Fibroblast of lung (primary cell): ENCODE measurements around the gene GRK4. TPM values are rescaled to one million over a fixed set of nuclear protein-coding genes. Genes with fewer than 3 reads are reported as not detected.

Experiments used
- DNase-seq, 2 donors: peaks; one replicate each; pipeline versions ENCODE4 v3.0.0 to v3.0.0-alpha.2; 2010; ENCODE audit warnings: low read depth in 2 of 2
- H2AFZ ChIP-seq: 2 replicates; pipeline ENCODE4 v1.5.1; 2012; ENCODE audit warnings: low read length, control low read depth, inconsistent platforms
- H3K27ac ChIP-seq: 2 replicates; pipeline ENCODE4 v1.5.1; 2011; ENCODE audit warnings: low read length, control low read depth; ENCODE audit not compliant: insufficient read depth
- H3K27me3 ChIP-seq: 2 replicates; pipeline ENCODE4 v1.5.1; 2011; ENCODE audit warnings: mild to moderate bottlenecking, low read length; ENCODE audit not compliant: control insufficient read depth, insufficient read depth
- H3K36me3 ChIP-seq: 2 replicates; pipeline ENCODE4 v1.5.1; 2011; ENCODE audit warnings: low read length; ENCODE audit not compliant: control insufficient read depth, insufficient read depth
- H3K4me1 ChIP-seq: 2 replicates; pipeline ENCODE4 v1.5.1; 2011; ENCODE audit warnings: low read length; ENCODE audit not compliant: control insufficient read depth, insufficient read depth; ENCODE audit errors: extremely low read depth
- H3K4me2 ChIP-seq: 2 replicates; pipeline ENCODE4 v1.5.1; 2011; ENCODE audit warnings: low read length, control low read depth; ENCODE audit not compliant: insufficient read depth; ENCODE audit errors: extremely low read depth
- H3K4me3 ChIP-seq, 4 experiments: fragments of 200-600 bp in 1 of 4; sonication (generic) in 1 of 4; replicated peaks in 1 of 4; 2 replicates each; pipeline ENCODE4 v1.5.1; 2011 to 2016; ENCODE audit warnings: low read length in 4 of 4, low read depth in 3 of 4, mild to moderate bottlenecking in 3 of 4, control low read depth in 2 of 4, inconsistent platforms in 1 of 4, mixed read lengths in 1 of 4; ENCODE audit not compliant: insufficient read depth in 1 of 4; ENCODE audit errors: control extremely low read depth in 1 of 4
- H3K79me2 ChIP-seq: 2 replicates; pipeline ENCODE4 v1.5.1; 2012; ENCODE audit warnings: mild to moderate bottlenecking, low read length, inconsistent platforms; ENCODE audit not compliant: control insufficient read depth, insufficient read depth
- H3K9ac ChIP-seq: 2 replicates; pipeline ENCODE4 v1.5.1; 2011; ENCODE audit warnings: mild to moderate bottlenecking, low read length, control low read depth; ENCODE audit not compliant: insufficient read depth
- H3K9me3 ChIP-seq: 2 replicates; pipeline ENCODE4 v1.5.1; 2012; ENCODE audit warnings: low read depth, low read length; ENCODE audit not compliant: control insufficient read depth, insufficient read depth
- H4K20me1 ChIP-seq: 2 replicates; pipeline ENCODE4 v1.5.1; 2011; ENCODE audit warnings: low read length; ENCODE audit not compliant: control insufficient read depth, insufficient read depth; ENCODE audit errors: extremely low read depth
- EZH2 ChIP-seq: IDR thresholded peaks from 2 replicates; pipeline ENCODE4 v1.5.1; 2012; ENCODE audit warnings: low read length, control low read depth, mild to moderate bottlenecking; ENCODE audit errors: missing control alignments
- polyA plus RNA-seq, 2 donors: library from polyadenylated mRNA; depleted of rRNA in 1 of 2; stranded (reverse) in 1 of 2; unstranded in 1 of 2; fragments of >200 nt; gene quantifications; 2 replicates each; pipeline ENCODE4 v1.2.1, GENCODE V29; 2011 to 2012; ENCODE audit warnings: missing spikeins in 1 of 2
- total RNA-seq: library from RNA; depleted of rRNA; stranded (reverse); fragments of >200 nt; gene quantifications from 2 replicates; pipeline ENCODE4 v1.2.1, GENCODE V29; 2014
- TF ChIP-seq, protein P1 (sequence below), 2 donors: IDR thresholded peaks in 1 of 2; conservative IDR thresholded peaks in 1 of 2; 1 replicate in 1 of 2; 2 replicates in 1 of 2; pipeline ENCODE4 v1.5.1; 2011 to 2012; ENCODE audit warnings: low read length in 2 of 2, control low read depth in 1 of 2, inconsistent platforms in 1 of 2, low read depth in 1 of 2, mild to moderate bottlenecking in 1 of 2

Gene GRK4
- total and polyA plus RNA-seq, 2 donors (not counting 1 experiment from before 2014, with no cell fraction given) = 4.4 to 5.9 TPM

DNA sequence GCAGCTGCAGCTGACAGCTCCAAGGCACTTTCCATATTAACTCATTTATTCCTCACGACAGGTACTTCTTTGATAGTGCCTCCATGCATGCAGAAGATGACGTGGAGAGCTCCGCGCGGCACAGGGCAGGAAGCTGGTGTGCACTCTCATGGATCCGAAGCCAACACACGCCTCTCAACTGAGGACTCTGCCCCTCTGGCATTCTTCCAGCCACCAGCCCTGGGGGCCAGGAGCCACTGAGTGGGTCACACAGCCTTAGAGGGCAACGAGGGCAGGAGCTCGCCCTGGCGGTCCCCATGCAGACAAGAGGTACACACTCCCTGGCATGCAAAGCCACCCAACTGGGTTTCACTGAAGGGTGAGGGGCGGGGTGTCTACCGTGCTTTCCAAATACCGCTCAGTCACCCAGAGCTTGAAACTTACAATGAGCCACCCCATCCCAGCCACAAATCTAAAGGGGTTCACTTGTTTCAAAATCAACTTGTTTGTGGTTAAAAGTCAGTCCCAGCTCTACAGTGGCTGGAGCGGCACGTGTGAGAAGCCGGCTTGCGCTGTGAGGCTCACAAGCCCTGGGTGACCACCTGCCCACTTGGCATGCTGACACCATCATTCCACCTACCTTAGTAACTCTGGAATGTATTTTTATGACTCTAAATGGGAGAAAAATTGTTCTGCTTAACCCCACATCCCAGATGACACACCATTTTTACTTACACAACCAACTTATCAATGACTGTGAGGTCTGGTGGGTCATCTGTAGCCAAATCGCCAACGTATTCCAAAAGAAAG lies 16.4 kb upstream of the GRK4 start:
- Histone ChIP-seq H3K27ac (no peak overlapping the region), H3K9me3 (no peaks in the 10 kb centered on the region), H3K9ac (no peak overlapping the region), H3K4me1 (no peaks in the 10 kb centered on the region), H3K4me2 (no peak overlapping the region), H3K79me2 (no peaks in the 10 kb centered on the region), H3K4me3 (no peak overlapping the region), H3K27me3 (no peaks in the 10 kb centered on the region), H2AFZ (no peak overlapping the region), H4K20me1 (no peaks in the 10 kb centered on the region), H3K36me3 (peaks cover 40% of the 10 kb centered on the region)
- TF ChIP-seq, protein P1, sequence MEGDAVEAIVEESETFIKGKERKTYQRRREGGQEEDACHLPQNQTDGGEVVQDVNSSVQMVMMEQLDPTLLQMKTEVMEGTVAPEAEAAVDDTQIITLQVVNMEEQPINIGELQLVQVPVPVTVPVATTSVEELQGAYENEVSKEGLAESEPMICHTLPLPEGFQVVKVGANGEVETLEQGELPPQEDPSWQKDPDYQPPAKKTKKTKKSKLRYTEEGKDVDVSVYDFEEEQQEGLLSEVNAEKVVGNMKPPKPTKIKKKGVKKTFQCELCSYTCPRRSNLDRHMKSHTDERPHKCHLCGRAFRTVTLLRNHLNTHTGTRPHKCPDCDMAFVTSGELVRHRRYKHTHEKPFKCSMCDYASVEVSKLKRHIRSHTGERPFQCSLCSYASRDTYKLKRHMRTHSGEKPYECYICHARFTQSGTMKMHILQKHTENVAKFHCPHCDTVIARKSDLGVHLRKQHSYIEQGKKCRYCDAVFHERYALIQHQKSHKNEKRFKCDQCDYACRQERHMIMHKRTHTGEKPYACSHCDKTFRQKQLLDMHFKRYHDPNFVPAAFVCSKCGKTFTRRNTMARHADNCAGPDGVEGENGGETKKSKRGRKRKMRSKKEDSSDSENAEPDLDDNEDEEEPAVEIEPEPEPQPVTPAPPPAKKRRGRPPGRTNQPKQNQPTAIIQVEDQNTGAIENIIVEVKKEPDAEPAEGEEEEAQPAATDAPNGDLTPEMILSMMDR (conservative IDR thresholded peaks at IDR 0.05 in 1 of 2, IDR thresholded peaks at IDR 0.05 in 1 of 2; ENCODE audit: low read depth in 1 of 2, low read length in 2 of 2) = no peak
- TF ChIP-seq EZH2 = no peak
- peak in 1 of 2 donors; percentile 66 for DNase-seq

DNA sequence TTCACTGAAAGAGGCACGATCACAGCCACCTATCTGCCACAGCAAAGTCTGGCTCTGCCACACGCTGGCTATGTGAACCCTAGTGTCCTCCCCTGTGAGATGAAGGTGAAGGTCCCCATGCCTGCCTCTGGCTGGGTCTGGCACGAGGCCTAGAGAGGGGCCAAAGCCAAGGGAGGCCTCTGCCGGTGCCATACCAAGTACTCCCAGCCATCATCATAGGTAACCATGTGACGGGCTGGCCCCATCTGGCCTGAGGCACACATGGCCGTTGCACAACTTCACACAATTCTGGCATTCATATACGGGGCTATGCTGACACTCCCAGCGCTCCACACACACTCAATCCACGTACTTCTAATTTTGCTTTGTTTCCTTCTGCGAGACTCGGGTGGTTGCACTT lies 15.4 kb upstream of the GRK4 start:
- H3K9me3 ChIP-seq = no peaks in the 10 kb centered on the region
- no peak for TF ChIP-seq EZH2
- TF ChIP-seq, protein P1 (conservative IDR thresholded peaks at IDR 0.05 in 1 of 2, IDR thresholded peaks at IDR 0.05 in 1 of 2; ENCODE audit: low read depth in 1 of 2, low read length in 2 of 2) = no peak
- no peak overlapping the region for H3K4me2 ChIP-seq
- no peaks in the 10 kb centered on the region for H3K27me3 ChIP-seq
- no peaks in the 10 kb centered on the region for H4K20me1 ChIP-seq
- no peak overlapping the region for H3K27ac ChIP-seq
- H3K79me2 ChIP-seq = no peaks in the 10 kb centered on the region
- DNase-seq = no peak
- H3K9ac ChIP-seq = no peak overlapping the region
- H3K4me3 ChIP-seq = no peak overlapping the region
- H2AFZ ChIP-seq = no peak overlapping the region
- peaks cover 37% of the 10 kb centered on the region for H3K36me3 ChIP-seq
- no peaks in the 10 kb centered on the region for H3K4me1 ChIP-seq

DNA sequence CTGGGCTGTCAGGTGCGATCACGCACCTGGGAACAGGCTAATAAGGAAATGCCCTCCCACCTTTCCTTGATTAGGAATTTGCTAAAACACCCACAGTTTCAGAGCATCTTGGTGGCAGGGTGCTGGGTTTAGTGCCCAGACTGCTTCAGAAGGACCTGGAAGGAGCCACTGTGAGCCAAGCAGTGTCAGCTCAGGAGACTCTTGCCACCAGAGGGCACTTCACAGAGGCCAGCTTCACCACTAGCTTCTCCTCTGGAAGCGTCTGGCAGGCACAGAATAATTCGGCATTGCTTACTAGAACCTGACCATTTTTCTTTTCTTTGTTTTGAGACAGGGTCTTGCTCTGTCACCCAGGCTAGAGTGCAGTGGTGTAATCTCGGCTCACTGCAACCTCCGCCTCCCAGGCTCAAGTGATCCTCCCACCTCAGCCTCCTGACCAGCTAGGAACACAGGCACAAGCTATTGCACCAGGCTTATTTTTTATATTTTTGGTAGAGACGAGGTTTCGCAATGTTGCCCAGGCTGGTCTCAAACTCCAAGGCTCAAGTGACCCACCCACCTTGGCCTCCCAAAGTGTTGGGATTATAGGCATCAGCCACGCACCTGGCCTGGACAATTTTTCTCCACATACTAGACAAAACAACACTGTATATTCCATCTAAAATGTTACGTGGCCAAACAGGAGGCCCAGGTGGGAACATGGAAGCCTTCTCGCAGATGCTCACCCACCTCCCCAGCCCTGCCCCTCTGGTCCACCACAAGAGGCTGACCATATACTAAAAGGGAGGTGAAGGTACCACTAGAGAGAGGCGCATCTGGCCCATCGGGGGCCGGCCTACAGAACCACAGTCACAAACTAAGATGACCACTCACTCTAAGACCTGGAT lies 14.2 kb upstream of the GRK4 start:
- Histone ChIP-seq H3K27me3 (no peaks in the 10 kb centered on the region), H2AFZ (no peak overlapping the region), H3K9ac (no peak overlapping the region), H4K20me1 (no peaks in the 10 kb centered on the region), H3K9me3 (no peaks in the 10 kb centered on the region), H3K79me2 (no peaks in the 10 kb centered on the region), H3K4me1 (no peaks in the 10 kb centered on the region), H3K4me2 (no peak overlapping the region), H3K36me3 (peaks cover 30% of the 10 kb centered on the region), H3K27ac (no peak overlapping the region), H3K4me3 (no peak overlapping the region)
- no peak for TF ChIP-seq EZH2
- TF ChIP-seq, protein P1 (conservative IDR thresholded peaks at IDR 0.05 in 1 of 2, IDR thresholded peaks at IDR 0.05 in 1 of 2; ENCODE audit: low read depth in 1 of 2, low read length in 2 of 2) = peak; percentile 28 to 47
- DNase-seq = no peak
